ENCODE measurements around the gene SARS1. TPM values are rescaled to one million over a fixed set of nuclear protein-coding genes. Genes with fewer than 3 reads are reported as not detected.

Gene SARS1
- total and polyA plus RNA-seq, 2 of the 13 experiments (the other 11 are each of a cell fraction or from before 2014, with no cell fraction given), result 103 to 134 TPM

- TF ChIP-seq MZF1 (CRISPR knock-in tag; IDR thresholded peaks at IDR 0.05; ENCODE audit: borderline replicate concordance), result 0 out of 2 replicates have a peak, but pooled peaks have one; percentile 13
- 0 out of 2 replicates have a peak, but pooled peaks have one; percentile 42 for TF ChIP-seq ELF4 (CRISPR knock-in tag; IDR thresholded peaks at IDR 0.05; ENCODE audit: borderline replicate concordance)
- no peak for TF ChIP-seq ZNF382 (CRISPR knock-in tag; IDR thresholded peaks at IDR 0.05; ENCODE audit: borderline replicate concordance)
- 0 out of 2 replicates have a peak, but pooled peaks have one; percentile 44 for TF ChIP-seq HES4 (CRISPR knock-in tag; IDR thresholded peaks at IDR 0.05; ENCODE audit: borderline replicate concordance)
- peak; percentile 23; the same call in 1 of the 2 replicates for TF ChIP-seq HOXA9 (CRISPR knock-in tag; IDR thresholded peaks at IDR 0.05; ENCODE audit: borderline replicate concordance)
- TF ChIP-seq FLYWCH1 (CRISPR knock-in tag; IDR thresholded peaks at IDR 0.05), result no peak
- TF ChIP-seq ZNF710 (CRISPR knock-in tag; IDR thresholded peaks at IDR 0.05; ENCODE audit: borderline replicate concordance), result no peak
- TF ChIP-seq ZNF589 (CRISPR knock-in tag; conservative IDR thresholded peaks at IDR 0.05), result 0 out of 2 replicates have a peak, but pooled peaks have one; percentile 5
- TF ChIP-seq ARID2 (CRISPR knock-in tag; IDR thresholded peaks at IDR 0.05; ENCODE audit: borderline replicate concordance), result 0 out of 2 replicates have a peak, but pooled peaks have one; percentile 7
- TF ChIP-seq TRIM22 (IDR thresholded peaks at IDR 0.05), result no peak
- TF ChIP-seq HMGXB3 (CRISPR knock-in tag; IDR thresholded peaks at IDR 0.05; ENCODE audit: borderline replicate concordance), result no peak
- TF ChIP-seq ZNF562 (CRISPR knock-in tag; IDR thresholded peaks at IDR 0.05; ENCODE audit: borderline replicate concordance), result no peak
- no peak; the same call in 1 of the 2 replicates for TF ChIP-seq POGK (CRISPR knock-in tag; conservative IDR thresholded peaks at IDR 0.05)
- no peak for TF ChIP-seq ZNF792 (CRISPR knock-in tag; IDR thresholded peaks at IDR 0.05)
Measured at GRCh38 chr1:109282497-109282951, 68.8 kb downstream of the SARS1 start (continued).

All from HepG2 (cell line).